ENCODE data around the gene DNM1L. TPM values are rescaled to one million over a fixed set of nuclear protein-coding genes. Genes with fewer than 3 reads are reported as not detected.

DNM1L gene
- total and polyA plus RNA-seq, 2 donors from 2014 or later, result 30.5 to 66.2 TPM

DNA sequence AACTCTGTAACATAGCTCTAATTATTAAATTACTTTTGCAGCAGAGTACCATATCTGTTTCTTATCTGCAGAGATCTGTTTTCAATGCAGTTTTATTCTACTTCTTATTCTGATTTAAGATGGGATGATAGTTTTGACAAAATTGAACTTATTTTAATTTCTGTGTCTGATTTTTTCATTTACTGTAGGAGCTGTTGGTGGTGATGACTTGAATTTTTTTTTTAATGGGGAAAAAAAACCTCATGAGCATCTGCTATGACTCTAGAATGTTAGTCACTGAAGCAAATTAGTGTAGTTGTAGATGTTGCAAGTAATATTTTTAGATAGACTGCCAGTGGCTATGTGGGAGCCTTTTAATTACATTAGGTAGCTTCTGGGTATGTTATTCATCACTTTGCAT, 23.4 kb downstream of the DNM1L start:
- Histone ChIP-seq H3K36me3 (ENCODE audit: control insufficient read depth in 2 of 3, insufficient read depth in 3 of 3, low read length in 3 of 3) (no peaks in the 10 kb centered on the region), H3K4me3 (ENCODE audit: low read length in 3 of 3) (no peak overlapping the region), H3K4me1 (ENCODE audit: control insufficient read depth in 2 of 3, insufficient read depth in 2 of 3, low read depth in 1 of 3, low read length in 3 of 3) (no peaks in the 10 kb centered on the region), H3K27ac (ENCODE audit: low read depth in 2 of 2, low read length in 2 of 2) (no peak overlapping the region), H3K27me3 (ENCODE audit: control insufficient read depth, insufficient read depth, low read length) (no peaks in the 10 kb centered on the region), H3K9me3 (ENCODE audit: control insufficient read depth in 2 of 3, insufficient read depth in 1 of 3, low read length in 3 of 3) (no peaks in the 10 kb centered on the region), H3K9ac (ENCODE audit: low read length in 3 of 3) (no peak overlapping the region)
- FAIRE-seq (peak; percentile 3), DNase-seq (no peak)
- TF ChIP-seq, protein P1, sequence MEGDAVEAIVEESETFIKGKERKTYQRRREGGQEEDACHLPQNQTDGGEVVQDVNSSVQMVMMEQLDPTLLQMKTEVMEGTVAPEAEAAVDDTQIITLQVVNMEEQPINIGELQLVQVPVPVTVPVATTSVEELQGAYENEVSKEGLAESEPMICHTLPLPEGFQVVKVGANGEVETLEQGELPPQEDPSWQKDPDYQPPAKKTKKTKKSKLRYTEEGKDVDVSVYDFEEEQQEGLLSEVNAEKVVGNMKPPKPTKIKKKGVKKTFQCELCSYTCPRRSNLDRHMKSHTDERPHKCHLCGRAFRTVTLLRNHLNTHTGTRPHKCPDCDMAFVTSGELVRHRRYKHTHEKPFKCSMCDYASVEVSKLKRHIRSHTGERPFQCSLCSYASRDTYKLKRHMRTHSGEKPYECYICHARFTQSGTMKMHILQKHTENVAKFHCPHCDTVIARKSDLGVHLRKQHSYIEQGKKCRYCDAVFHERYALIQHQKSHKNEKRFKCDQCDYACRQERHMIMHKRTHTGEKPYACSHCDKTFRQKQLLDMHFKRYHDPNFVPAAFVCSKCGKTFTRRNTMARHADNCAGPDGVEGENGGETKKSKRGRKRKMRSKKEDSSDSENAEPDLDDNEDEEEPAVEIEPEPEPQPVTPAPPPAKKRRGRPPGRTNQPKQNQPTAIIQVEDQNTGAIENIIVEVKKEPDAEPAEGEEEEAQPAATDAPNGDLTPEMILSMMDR (IDR thresholded peaks at IDR 0.05; ENCODE audit: borderline replicate concordance, extremely low read depth, insufficient read depth), result no peak
- intact Hi-C loops (cut with DNase I), result no loop called here

DNA sequence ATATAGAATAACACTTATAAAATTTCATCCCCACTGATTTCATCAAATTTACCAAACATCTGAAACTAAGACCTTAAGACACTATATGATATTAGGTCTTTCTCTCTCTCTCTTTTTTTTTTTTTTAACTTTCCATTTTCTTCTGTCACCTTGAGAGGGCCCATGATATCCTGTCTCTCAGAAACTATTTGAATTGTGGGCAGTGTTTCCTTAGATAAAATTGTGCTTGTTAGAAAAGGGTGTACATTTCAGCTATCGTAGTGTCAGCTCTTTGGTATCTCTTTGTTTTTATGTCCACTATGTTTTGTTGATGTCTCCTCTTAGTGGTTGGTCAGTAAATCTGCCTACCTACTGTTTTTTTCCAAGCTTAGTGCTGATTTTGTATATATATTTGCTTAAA, 23.8 kb downstream of the DNM1L start:
- H3K27me3 ChIP-seq (ENCODE audit: control insufficient read depth, insufficient read depth, low read length), result no peaks in the 10 kb centered on the region
- TF ChIP-seq, protein P1 (IDR thresholded peaks at IDR 0.05; ENCODE audit: borderline replicate concordance, extremely low read depth, insufficient read depth), result no peak
- H3K4me3 ChIP-seq (ENCODE audit: low read length in 3 of 3), result no peak overlapping the region
- H3K27ac ChIP-seq (ENCODE audit: low read depth in 2 of 2, low read length in 2 of 2), result no peak overlapping the region
- DNase-seq (peak in 1 of 5 donors; percentile 17), FAIRE-seq (no peak)
- H3K9ac ChIP-seq (ENCODE audit: low read length in 3 of 3), result no peak overlapping the region
- H3K9me3 ChIP-seq (ENCODE audit: control insufficient read depth in 2 of 3, insufficient read depth in 1 of 3, low read length in 3 of 3), result no peaks in the 10 kb centered on the region
- H3K4me1 ChIP-seq (ENCODE audit: control insufficient read depth in 2 of 3, insufficient read depth in 2 of 3, low read depth in 1 of 3, low read length in 3 of 3), result no peaks in the 10 kb centered on the region
- intact Hi-C loops (cut with DNase I), result no loop called here
- H3K36me3 ChIP-seq (ENCODE audit: control insufficient read depth in 2 of 3, insufficient read depth in 3 of 3, low read length in 3 of 3), result no peaks in the 10 kb centered on the region

DNA sequence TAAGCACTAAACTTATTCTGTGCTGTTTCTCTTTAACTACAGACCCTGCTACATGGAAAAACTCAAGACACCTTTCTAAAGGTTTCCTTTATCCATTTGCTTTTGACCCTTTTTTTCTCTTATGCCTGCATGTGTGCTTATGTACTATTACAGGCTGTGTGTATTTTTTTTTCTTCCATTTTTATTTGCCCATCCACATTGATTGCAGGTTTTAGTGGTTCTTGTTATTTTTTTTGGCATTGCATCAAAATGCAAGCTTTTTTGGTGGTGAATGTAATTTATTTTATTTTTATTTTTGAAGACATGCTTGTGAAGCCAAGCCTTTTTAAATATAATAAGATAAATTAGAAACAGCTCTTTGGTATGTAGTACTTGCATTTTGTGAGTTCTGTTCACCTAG, 26.7 kb downstream of the DNM1L start:
- H3K9ac ChIP-seq (ENCODE audit: low read length in 3 of 3), result no peak overlapping the region
- H3K9me3 ChIP-seq (ENCODE audit: control insufficient read depth in 2 of 3, insufficient read depth in 1 of 3, low read length in 3 of 3), result no peaks in the 10 kb centered on the region
- no peak overlapping the region for H3K27ac ChIP-seq (ENCODE audit: low read depth in 2 of 2, low read length in 2 of 2)
- TF ChIP-seq, protein P1 (IDR thresholded peaks at IDR 0.05; ENCODE audit: borderline replicate concordance, extremely low read depth, insufficient read depth), result no peak
- DNase-seq, result no peak
- intact Hi-C loops (cut with DNase I), result no loop called here
- no peaks in the 10 kb centered on the region for H3K4me1 ChIP-seq (ENCODE audit: control insufficient read depth in 2 of 3, insufficient read depth in 2 of 3, low read depth in 1 of 3, low read length in 3 of 3)
- FAIRE-seq, result no peak
- no peak overlapping the region for H3K4me3 ChIP-seq (ENCODE audit: low read length in 3 of 3)
- H3K27me3 ChIP-seq (ENCODE audit: control insufficient read depth, insufficient read depth, low read length), result no peaks in the 10 kb centered on the region
- H3K36me3 ChIP-seq (ENCODE audit: control insufficient read depth in 2 of 3, insufficient read depth in 3 of 3, low read length in 3 of 3), result peaks cover 0 to 3% (median 3%) of the 10 kb centered on the region in 3 donors
